IMR-90 (cell line): Measurements from ENCODE around the gene ZBTB45. TPM values are rescaled to one million over a fixed set of nuclear protein-coding genes. Genes with fewer than 3 reads are reported as not detected.
"Not testable (repeated sequence)": the region's sequence is repeated elsewhere in the genome, so short reads cannot be mapped to it uniquely, and the experiment has no call there.

Source experiments
- ATAC-seq: fragments of 200-7000 bp; cut with Tn5 transposase; 2 replicates; pipeline ENCODE4 v1.9.1; 2020; ENCODE audit warnings: low read depth, mild to moderate bottlenecking, moderate library complexity
- BruUV-seq: library from RNA; stranded (reverse); fragments of 400-500 nt; replicated peaks from 2 replicates; lab custom pipeline; 2021; lab: Mats Ljungman, UMichigan
- CTCF ChIA-PET: fragments of 300-600 bp; formaldehyde crosslinking; extraction: SDS; loops from one replicate; lab custom pipeline; 2021; ENCODE audit warnings: antibody characterized with exemption; lab: Yijun Ruan, JAX
- POLR2A ChIA-PET: fragments of 300-600 bp; sonication (Branson Sonifier 250); formaldehyde crosslinking; loops from one replicate; lab custom pipeline; 2022; ENCODE audit warnings: antibody characterized with exemption; ENCODE audit not compliant: unreplicated experiment; lab: Charles Lee
- DNase-seq: peaks from one replicate; pipeline ENCODE4 v3.0.0; 2013
- H2AFZ ChIP-seq: replicated peaks from 2 replicates; pipeline ENCODE3; 2013; ENCODE audit warnings: low read length, mild to moderate bottlenecking; ENCODE audit not compliant: poor library complexity
- H2AK5ac ChIP-seq: 2 replicates; pipeline ENCODE4 v1.6.1; 2013; ENCODE audit warnings: low read depth, low read length, inconsistent platforms
- H2AK9ac ChIP-seq: replicated peaks from 2 replicates; pipeline ENCODE3; 2013; ENCODE audit warnings: mild to moderate bottlenecking, low read depth, low read length, moderate library complexity; ENCODE audit not compliant: poor library complexity
- H2BK120ac ChIP-seq: 2 replicates; pipeline ENCODE4 v1.6.1; 2013; ENCODE audit warnings: low read depth, low read length, inconsistent platforms
- H2BK15ac ChIP-seq: 3 replicates; pipeline ENCODE4 v1.6.1; 2013; ENCODE audit warnings: low read depth, low read length, inconsistent platforms
- H2BK20ac ChIP-seq: 2 replicates; pipeline ENCODE4 v1.6.1; 2013; ENCODE audit warnings: low read depth, mild to moderate bottlenecking, inconsistent platforms, low read length, moderate library complexity
- H2BK5ac ChIP-seq: 2 replicates; pipeline ENCODE4 v1.6.1; 2013; ENCODE audit warnings: mild to moderate bottlenecking, low read depth, low read length, inconsistent platforms; ENCODE audit not compliant: poor library complexity, severe bottlenecking
- H3K14ac ChIP-seq: replicated peaks from 2 replicates; pipeline ENCODE4 v1.6.1; 2013; ENCODE audit warnings: low read depth, low read length, inconsistent platforms
- H3K18ac ChIP-seq: 2 replicates; pipeline ENCODE4 v1.6.1; 2013; ENCODE audit warnings: low read depth, low read length, control low read depth
- H3K23ac ChIP-seq: 2 replicates; pipeline ENCODE4 v1.6.1; 2013; ENCODE audit warnings: low read depth, low read length, inconsistent platforms
- H3K27ac ChIP-seq: 2 replicates; pipeline ENCODE4 v1.5.1; 2013; ENCODE audit warnings: mild to moderate bottlenecking, control low read depth, low read length; ENCODE audit not compliant: insufficient read depth
- H3K27me3 ChIP-seq: 2 replicates; pipeline ENCODE4 v1.6.1; 2013; ENCODE audit warnings: low read length; ENCODE audit not compliant: control insufficient read depth, insufficient read depth
- H3K36me3 ChIP-seq: 2 replicates; pipeline ENCODE4 v1.6.1; 2013; ENCODE audit warnings: low read length, mixed read lengths; ENCODE audit not compliant: control insufficient read depth, insufficient read depth
- H3K4ac ChIP-seq: 2 replicates; pipeline ENCODE4 v1.6.1; 2013; ENCODE audit warnings: low read depth, low read length, inconsistent platforms
- H3K4me1 ChIP-seq: 2 replicates; pipeline ENCODE4 v1.6.1; 2013; ENCODE audit warnings: low read length, mixed read lengths; ENCODE audit not compliant: control insufficient read depth, insufficient read depth
- H3K4me2 ChIP-seq: 2 replicates; pipeline ENCODE4 v1.6.1; 2013; ENCODE audit warnings: low read depth, mild to moderate bottlenecking, control low read depth, low read length, moderate library complexity
- H3K4me3 ChIP-seq: 2 replicates; pipeline ENCODE4 v1.5.1; 2013; ENCODE audit warnings: low read depth, mild to moderate bottlenecking, control low read depth, low read length, moderate library complexity; ENCODE audit not compliant: insufficient read depth
- H3K56ac ChIP-seq: 2 replicates; pipeline ENCODE4 v1.6.1; 2013; ENCODE audit warnings: low read length, inconsistent platforms; ENCODE audit not compliant: insufficient read depth; ENCODE audit errors: extremely low read depth
- H3K79me1 ChIP-seq, 2 experiments: 2 replicates each; pipeline ENCODE4 v1.6.1; 2013; ENCODE audit warnings: low read length in 2 of 2, inconsistent platforms in 1 of 2, low read depth in 1 of 2
- H3K9ac ChIP-seq: 2 replicates; pipeline ENCODE4 v1.6.1; 2013; ENCODE audit warnings: low read depth, low read length, control low read depth
- H3K9me1 ChIP-seq: 2 replicates; pipeline ENCODE4 v1.6.1; 2013; ENCODE audit warnings: low read length, inconsistent platforms; ENCODE audit not compliant: insufficient read depth
- H3K9me3 ChIP-seq: 2 replicates; pipeline ENCODE4 v1.6.1; 2013; ENCODE audit warnings: low read length; ENCODE audit not compliant: control insufficient read depth, insufficient read depth
- H4K20me1 ChIP-seq: 2 replicates; pipeline ENCODE4 v1.6.1; 2013; ENCODE audit warnings: low read length, inconsistent platforms; ENCODE audit not compliant: insufficient read depth
- H4K5ac ChIP-seq: 2 replicates; pipeline ENCODE4 v1.6.1; 2013; ENCODE audit warnings: mild to moderate bottlenecking, low read depth, low read length, control low read depth
- H4K8ac ChIP-seq, 2 experiments: 2 replicates each; pipeline ENCODE4 v1.6.1; 2013; ENCODE audit warnings: low read depth in 2 of 2, low read length in 2 of 2, control low read depth in 1 of 2, inconsistent platforms in 1 of 2
- H4K91ac ChIP-seq: 2 replicates; pipeline ENCODE4 v1.6.1; 2013; ENCODE audit warnings: low read depth, low read length, inconsistent platforms; ENCODE audit not compliant: insufficient read depth
- WGBS, 2 experiments: methylation state at CpG; one replicate each; pipeline versions ENCODE4 v1.1.5 to v1.1.7; 2013; ENCODE audit warnings: missing lambda C conversion rate in 2 of 2; ENCODE audit not compliant: insufficient read length in 1 of 2; ENCODE audit errors: extremely low coverage in 2 of 2; 5-methylcytosine and 5-hydroxymethylcytosine counted together
- dilution Hi-C: fragments of 300-500 bp; cut with HindIII; formaldehyde crosslinking; loops from one replicate; pipeline ENCODE4 v1.14.3; 2018; ENCODE audit warnings: low sequenced_read_pairs; ENCODE audit not compliant: unreplicated experiment
- in situ Hi-C: fragments of 300-500 bp; cut with MboI; formaldehyde crosslinking; loops from 3 replicates; pipeline ENCODE4 v1.14.3; 2019; ENCODE audit warnings: low sequenced_read_pairs, inconsistent platforms, mixed read lengths
- intact Hi-C: fragments of 100-400 bp; cut with micrococcal nuclease; formaldehyde crosslinking; loops from 2 replicates; pipeline ENCODE4 v1.10.0; 2022
- polyA plus RNA-seq, 3 experiments: library from polyadenylated mRNA; depleted of rRNA; stranded (reverse); fragments of >200 nt; gene quantifications; 2 replicates each; pipeline ENCODE4 v1.2.3, GENCODE V29; 2012; ENCODE audit warnings: low replicate concordance in 1 of 3
- total RNA-seq: library from RNA; depleted of rRNA; stranded (reverse); fragments of >200 nt; gene quantifications from 2 replicates; pipeline ENCODE4 v1.2.3, GENCODE V29; 2012

The ZBTB45 gene
- total and polyA plus RNA-seq, 2 of the 4 experiments (the other 2 are of a cell fraction): 1.4 to 9.7 TPM

DNA sequence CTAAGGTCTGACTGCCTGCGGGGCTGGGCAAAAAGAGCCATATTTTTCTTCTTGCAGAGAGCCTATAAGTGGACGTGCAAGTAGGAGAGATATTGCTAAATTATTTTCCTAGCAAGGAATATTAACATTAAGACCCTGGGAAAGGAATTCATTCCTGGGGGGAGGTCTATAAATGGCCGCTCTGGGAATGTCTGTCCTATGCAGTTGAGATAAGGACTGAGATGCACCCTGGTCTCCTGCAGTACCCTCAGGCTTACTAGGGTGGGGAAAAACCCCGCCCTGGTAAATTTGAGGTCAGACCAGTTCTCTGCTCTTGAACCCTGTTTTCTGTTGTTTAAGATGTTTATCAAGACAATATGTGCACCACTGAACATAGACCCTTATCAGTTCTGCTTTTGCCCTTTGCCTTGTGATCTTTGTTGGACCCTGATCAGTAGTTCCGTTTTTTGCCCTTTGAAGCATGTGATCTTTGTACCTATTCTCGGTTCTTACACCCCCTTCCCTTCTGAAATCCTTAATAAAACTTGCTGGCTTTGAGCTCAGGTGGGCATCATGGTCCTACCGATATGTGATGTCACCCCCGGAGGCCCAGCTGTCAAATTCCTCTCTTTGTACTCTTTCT lies 11.9 kb downstream of the ZBTB45 start:
- dilution Hi-C loops, H4K91ac ChIP-seq, H4K20me1 ChIP-seq, DNase-seq, H3K4me2 ChIP-seq, H2BK120ac ChIP-seq, H3K56ac ChIP-seq, H2BK20ac ChIP-seq, H2BK5ac ChIP-seq, H3K4me1 ChIP-seq, H3K27ac ChIP-seq, ATAC-seq, in situ Hi-C loops, H3K4me3 ChIP-seq, H3K9me1 ChIP-seq, H2AFZ ChIP-seq, H3K18ac ChIP-seq, H2AK9ac ChIP-seq, intact Hi-C loops, H2BK15ac ChIP-seq, H3K79me1 ChIP-seq, CTCF ChIA-PET, H3K36me3 ChIP-seq, H3K9me3 ChIP-seq, POLR2A ChIA-PET, BruUV-seq, H3K23ac ChIP-seq, H3K14ac ChIP-seq, H4K8ac ChIP-seq, H3K9ac ChIP-seq, H2AK5ac ChIP-seq, H3K4ac ChIP-seq, H3K27me3 ChIP-seq, H4K5ac ChIP-seq: not testable (repeated sequence)
- no CpG with 5 or more reads among the region's 8 CpGs for WGBS, 2 experiments
